Natural killer cell (primary cell): ENCODE results near the gene RSF1. TPM values are rescaled to one million over a fixed set of nuclear protein-coding genes. Genes with fewer than 3 reads are reported as not detected.

ENCODE experiments used
- ATAC-seq, 3 donors: fragments of 150-1000 bp in 2 of 3; fragments of 200-7000 bp in 1 of 3; cut with Tn5 transposase; 1 replicate in 1 of 3; 2 replicates in 2 of 3; pipeline ENCODE4 v1.10.0; 2021; ENCODE audit warnings: mild to moderate bottlenecking in 2 of 3, moderate library complexity in 2 of 3
- DNase-seq, 2 donors: peaks; one replicate each; pipeline versions ENCODE4 v3.0.0 to v3.0.0-alpha.2; 2013 to 2021; ENCODE audit warnings: mixed read lengths in 1 of 2
- H3K27ac ChIP-seq: one replicate; pipeline ENCODE4 v1.5.1; 2013; ENCODE audit warnings: mild to moderate bottlenecking, low read length
- H3K27me3 ChIP-seq: one replicate; pipeline ENCODE4 v1.6.1; 2013; ENCODE audit warnings: low read length; ENCODE audit not compliant: control insufficient read depth, insufficient read depth
- H3K36me3 ChIP-seq: one replicate; pipeline ENCODE4 v1.6.1; 2013; ENCODE audit warnings: low read length; ENCODE audit not compliant: control insufficient read depth, insufficient read depth
- H3K4me1 ChIP-seq: one replicate; pipeline ENCODE4 v1.6.1; 2013; ENCODE audit warnings: low read length; ENCODE audit not compliant: control insufficient read depth, insufficient read depth
- H3K4me3 ChIP-seq: one replicate; pipeline ENCODE4 v1.5.1; 2013; ENCODE audit warnings: low read length
- H3K9me3 ChIP-seq: one replicate; pipeline ENCODE4 v1.6.1; 2013; ENCODE audit warnings: low read length; ENCODE audit not compliant: control insufficient read depth, insufficient read depth
- H3K27ac Mint-ChIP-seq, 2 donors: one replicate each; pipeline ENCODE4 v1.8.0; 2022; ENCODE audit warnings: mild to moderate bottlenecking in 2 of 2, mixed read lengths in 2 of 2, moderate library complexity in 1 of 2
- H3K27me3 Mint-ChIP-seq, 2 donors: one replicate each; pipeline ENCODE4 v1.8.0; 2022; ENCODE audit warnings: low read depth in 2 of 2, mixed read lengths in 2 of 2
- H3K36me3 Mint-ChIP-seq: one replicate; pipeline ENCODE4 v1.8.0; 2022; ENCODE audit warnings: mixed read lengths
- H3K4me1 Mint-ChIP-seq, 2 donors: one replicate each; pipeline ENCODE4 v1.8.0; 2022; ENCODE audit warnings: mixed read lengths in 2 of 2
- H3K4me3 Mint-ChIP-seq: one replicate; pipeline ENCODE4 v1.8.0; 2022; ENCODE audit warnings: mild to moderate bottlenecking, moderate library complexity, mixed read lengths
- H3K9me3 Mint-ChIP-seq, 2 donors: one replicate each; pipeline ENCODE4 v1.8.0; 2022; ENCODE audit warnings: mixed read lengths in 2 of 2
- WGBS: methylation state at CpG from one replicate; pipeline ENCODE4 v1.1.7; 2013; ENCODE audit warnings: missing lambda C conversion rate; ENCODE audit not compliant: insufficient coverage; 5-methylcytosine and 5-hydroxymethylcytosine counted together
- intact Hi-C: fragments of 100-400 bp; cut with micrococcal nuclease; formaldehyde crosslinking; loops from one replicate; pipeline ENCODE4 v1.14.2; 2022
- total RNA-seq, 4 donors: library from RNA; stranded (reverse); fragments of 120-200 nt in 1 of 4; gene quantifications; one replicate each; pipeline versions ENCODE4 v1.2.3 to v1.2.4, GENCODE V29; 2013 to 2022
- TF ChIP-seq, protein P1 (sequence below): fragments of 200-600 bp; IDR thresholded peaks from one replicate; pipeline ENCODE4 v1.8.0; 2022; ENCODE audit warnings: antibody characterized with exemption

The RSF1 gene
- total RNA-seq, 3 donors from 2014 or later (not counting 1 experiment from before 2014, with no cell fraction given) = 87.3 to 119 (median 110) TPM

DNA sequence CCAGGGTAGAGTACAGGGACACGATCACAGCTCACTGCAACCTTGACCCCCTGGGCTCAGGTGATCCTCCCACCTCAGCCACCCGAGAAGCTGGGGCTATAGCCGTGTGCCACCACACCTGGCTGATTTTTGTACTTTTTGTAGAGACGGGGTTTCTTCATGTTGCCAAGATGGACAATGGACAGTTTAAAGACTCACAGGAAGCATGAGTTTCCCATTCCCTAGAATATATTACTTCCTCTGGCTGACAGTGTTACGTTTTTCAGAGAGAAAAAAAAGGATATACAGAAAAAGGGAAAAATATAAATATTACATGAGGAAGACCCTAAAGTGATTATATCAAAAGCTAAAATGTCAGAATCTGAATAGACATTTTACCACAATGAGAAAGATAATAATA is 72.3 kb downstream of the RSF1 start:
- Mint-ChIP-seq H3K4me3 (no peak overlapping the region), H3K36me3 (no peaks in the 10 kb centered on the region), H3K4me1 (peaks cover 36 to 51% of the 10 kb centered on the region in 2 donors), H3K27ac (no peak overlapping the region), H3K27me3 (no peaks in the 10 kb centered on the region), H3K9me3 (no peaks in the 10 kb centered on the region)
- TF ChIP-seq, protein P1, sequence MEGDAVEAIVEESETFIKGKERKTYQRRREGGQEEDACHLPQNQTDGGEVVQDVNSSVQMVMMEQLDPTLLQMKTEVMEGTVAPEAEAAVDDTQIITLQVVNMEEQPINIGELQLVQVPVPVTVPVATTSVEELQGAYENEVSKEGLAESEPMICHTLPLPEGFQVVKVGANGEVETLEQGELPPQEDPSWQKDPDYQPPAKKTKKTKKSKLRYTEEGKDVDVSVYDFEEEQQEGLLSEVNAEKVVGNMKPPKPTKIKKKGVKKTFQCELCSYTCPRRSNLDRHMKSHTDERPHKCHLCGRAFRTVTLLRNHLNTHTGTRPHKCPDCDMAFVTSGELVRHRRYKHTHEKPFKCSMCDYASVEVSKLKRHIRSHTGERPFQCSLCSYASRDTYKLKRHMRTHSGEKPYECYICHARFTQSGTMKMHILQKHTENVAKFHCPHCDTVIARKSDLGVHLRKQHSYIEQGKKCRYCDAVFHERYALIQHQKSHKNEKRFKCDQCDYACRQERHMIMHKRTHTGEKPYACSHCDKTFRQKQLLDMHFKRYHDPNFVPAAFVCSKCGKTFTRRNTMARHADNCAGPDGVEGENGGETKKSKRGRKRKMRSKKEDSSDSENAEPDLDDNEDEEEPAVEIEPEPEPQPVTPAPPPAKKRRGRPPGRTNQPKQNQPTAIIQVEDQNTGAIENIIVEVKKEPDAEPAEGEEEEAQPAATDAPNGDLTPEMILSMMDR = no peak
- DNase-seq = no peak
- 98% methylated on average over 4 of the region's 5 CpGs for WGBS
- no peak overlapping the region for H3K27ac ChIP-seq
- intact Hi-C loops = no loop called here
- ATAC-seq = no peak
- no peaks in the 10 kb centered on the region for H3K9me3 ChIP-seq
- no peaks in the 10 kb centered on the region for H3K27me3 ChIP-seq
- no peaks in the 10 kb centered on the region for H3K36me3 ChIP-seq
- no peaks in the 10 kb centered on the region for H3K4me1 ChIP-seq
- no peak overlapping the region for H3K4me3 ChIP-seq

DNA sequence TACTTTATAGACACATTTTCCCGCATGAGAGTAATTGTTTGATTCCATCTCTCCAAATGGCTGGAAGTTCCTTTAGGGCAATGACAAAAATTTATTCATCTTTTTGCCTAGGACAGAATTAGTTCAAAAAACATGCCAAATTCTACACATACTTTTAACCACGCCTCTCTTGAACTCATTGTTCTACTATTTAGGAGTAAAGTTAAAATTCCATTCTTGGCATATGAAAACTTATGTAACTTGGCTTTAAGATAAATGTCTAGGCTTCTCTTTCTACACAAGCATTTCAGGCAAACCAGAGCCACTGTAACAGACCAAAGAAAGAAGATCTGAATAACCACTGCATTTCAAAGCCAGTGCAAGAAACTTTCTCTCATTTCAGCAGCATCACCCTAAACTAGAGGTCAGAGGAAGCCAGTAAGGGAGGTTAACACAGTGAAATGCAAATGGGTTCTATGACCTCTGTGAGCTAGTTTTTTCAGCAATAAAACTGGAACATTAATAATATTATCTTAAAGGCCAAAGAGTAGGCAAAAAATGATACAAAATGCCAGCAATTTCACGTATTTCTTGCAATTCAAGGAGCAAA is 73.0 kb downstream of the RSF1 start:
- Histone ChIP-seq H3K27me3 (no peaks in the 10 kb centered on the region), H3K9me3 (no peaks in the 10 kb centered on the region), H3K36me3 (no peaks in the 10 kb centered on the region), H3K4me3 (no peak overlapping the region), H3K27ac (no peak overlapping the region), H3K4me1 (no peaks in the 10 kb centered on the region)
- 100% methylated on average over 2 of the region's 3 CpGs for WGBS
- no peaks in the 10 kb centered on the region for H3K9me3 Mint-ChIP-seq
- peaks cover 32 to 48% of the 10 kb centered on the region in 2 donors for H3K4me1 Mint-ChIP-seq
- H3K4me3 Mint-ChIP-seq = no peak overlapping the region
- ATAC-seq = no peak
- TF ChIP-seq, protein P1 = no peak
- peak overlapping the region in 1 of 2 donors; percentile 20 for H3K27ac Mint-ChIP-seq
- DNase-seq = no peak
- H3K36me3 Mint-ChIP-seq = no peaks in the 10 kb centered on the region
- no peaks in the 10 kb centered on the region for H3K27me3 Mint-ChIP-seq
- intact Hi-C loops = no loop called here

DNA sequence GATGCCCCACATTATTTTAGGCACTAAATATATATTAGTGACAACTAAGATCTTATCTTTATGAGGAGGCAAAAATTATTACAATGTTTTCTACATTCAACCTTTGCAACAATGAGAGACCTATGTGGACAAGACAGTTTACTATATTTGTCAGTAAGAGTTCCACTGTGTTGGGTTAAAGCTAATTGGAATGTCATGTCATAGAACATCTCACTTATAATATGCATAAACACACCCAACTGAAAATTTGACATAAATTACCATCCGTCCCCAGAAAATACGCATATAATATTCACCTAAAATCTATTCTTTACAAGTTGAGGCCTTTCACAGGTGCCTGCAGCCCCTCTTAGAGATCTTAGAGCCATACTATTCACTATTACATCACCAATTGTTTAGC is 84.0 kb downstream of the RSF1 start:
- Histone ChIP-seq H3K27ac (no peak overlapping the region), H3K4me1 (no peaks in the 10 kb centered on the region), H3K9me3 (peaks cover 2% of the 10 kb centered on the region), H3K27me3 (no peaks in the 10 kb centered on the region), H3K36me3 (peaks cover 28% of the 10 kb centered on the region), H3K4me3 (no peak overlapping the region)
- 95% methylated on average over 2 of the region's 2 CpGs for WGBS
- H3K36me3 Mint-ChIP-seq = peaks cover 13% of the 10 kb centered on the region
- no peak for ATAC-seq
- no peaks in the 10 kb centered on the region for H3K27me3 Mint-ChIP-seq
- TF ChIP-seq, protein P1 = no peak
- H3K27ac Mint-ChIP-seq = no peak overlapping the region
- H3K4me3 Mint-ChIP-seq = no peak overlapping the region
- DNase-seq = no peak
- H3K9me3 Mint-ChIP-seq = no peaks in the 10 kb centered on the region
- intact Hi-C loops = no loop called here
- H3K4me1 Mint-ChIP-seq = peaks cover 4 to 7% of the 10 kb centered on the region in 2 donors

DNA sequence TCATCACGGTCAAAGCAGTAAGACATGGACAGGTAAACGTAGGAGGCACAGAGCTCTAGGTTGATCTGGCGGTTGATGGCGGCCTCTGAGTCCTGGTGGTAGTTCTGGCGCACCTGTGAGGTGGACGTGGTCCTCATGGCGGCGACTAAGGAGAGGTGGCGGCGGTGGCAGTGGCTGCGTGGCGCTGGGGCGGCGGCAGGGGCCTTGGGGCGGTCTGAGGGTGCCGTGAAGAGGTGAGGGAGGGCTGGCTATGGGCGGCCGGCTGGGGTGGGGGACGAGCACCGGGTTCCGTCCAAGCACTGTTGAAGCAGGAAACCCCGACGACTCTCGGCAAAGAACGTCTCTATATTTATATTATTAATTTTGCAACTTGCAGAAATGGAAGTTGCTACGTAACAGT is 85.6 kb downstream of the RSF1 start:
- Histone ChIP-seq H3K4me1 (no peaks in the 10 kb centered on the region), H3K27me3 (no peaks in the 10 kb centered on the region), H3K36me3 (peaks cover 19% of the 10 kb centered on the region), H3K4me3 (no peak overlapping the region), H3K27ac (no peak overlapping the region), H3K9me3 (peaks cover 10% of the 10 kb centered on the region)
- intact Hi-C loops = no loop called here
- no peak for ATAC-seq
- H3K27me3 Mint-ChIP-seq = no peaks in the 10 kb centered on the region
- no peak overlapping the region for H3K27ac Mint-ChIP-seq
- TF ChIP-seq, protein P1 = no peak
- no peak for DNase-seq
- peaks cover 3 to 6% of the 10 kb centered on the region in 2 donors for H3K9me3 Mint-ChIP-seq
- H3K36me3 Mint-ChIP-seq = peaks cover 23% of the 10 kb centered on the region
- H3K4me1 Mint-ChIP-seq = peaks cover 7 to 11% of the 10 kb centered on the region in 2 donors
- WGBS = over 99% methylated on average over 17 of the region's 26 CpGs
- no peak overlapping the region for H3K4me3 Mint-ChIP-seq
